AG09319 (cell line): ENCODE measurements around the gene FOXP1.

Source experiments
- DNase-seq: peaks from one replicate; pipeline ENCODE4 v3.0.0-alpha.2; 2010; ENCODE audit warnings: low read depth; ENCODE audit errors: extremely low read depth
- TF ChIP-seq, protein P1 (sequence below): IDR thresholded peaks from 2 replicates; pipeline ENCODE4 v1.5.1; 2011; ENCODE audit warnings: low read depth, mild to moderate bottlenecking, inconsistent platforms, low read length, moderate library complexity

Gene FOXP1

DNA sequence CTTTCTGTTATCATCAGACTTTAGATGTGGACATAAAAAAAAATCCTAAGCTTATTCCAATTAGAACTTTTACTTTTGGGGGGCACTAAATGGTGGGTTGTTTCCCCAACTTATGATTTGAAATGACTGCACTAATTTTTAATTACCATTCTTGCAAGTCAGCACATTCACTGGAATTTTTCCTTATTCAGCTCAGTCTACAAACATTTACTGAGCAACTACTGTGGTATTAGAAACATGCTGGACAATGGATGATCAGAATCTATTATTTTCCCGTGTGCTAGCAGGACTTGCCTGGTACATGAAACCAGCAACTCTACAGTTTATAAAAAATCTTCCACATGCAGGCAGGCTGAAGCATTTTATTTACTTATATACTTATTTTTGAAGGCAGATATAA is 273.6 kb downstream of the FOXP1 start:
- TF ChIP-seq, protein P1, sequence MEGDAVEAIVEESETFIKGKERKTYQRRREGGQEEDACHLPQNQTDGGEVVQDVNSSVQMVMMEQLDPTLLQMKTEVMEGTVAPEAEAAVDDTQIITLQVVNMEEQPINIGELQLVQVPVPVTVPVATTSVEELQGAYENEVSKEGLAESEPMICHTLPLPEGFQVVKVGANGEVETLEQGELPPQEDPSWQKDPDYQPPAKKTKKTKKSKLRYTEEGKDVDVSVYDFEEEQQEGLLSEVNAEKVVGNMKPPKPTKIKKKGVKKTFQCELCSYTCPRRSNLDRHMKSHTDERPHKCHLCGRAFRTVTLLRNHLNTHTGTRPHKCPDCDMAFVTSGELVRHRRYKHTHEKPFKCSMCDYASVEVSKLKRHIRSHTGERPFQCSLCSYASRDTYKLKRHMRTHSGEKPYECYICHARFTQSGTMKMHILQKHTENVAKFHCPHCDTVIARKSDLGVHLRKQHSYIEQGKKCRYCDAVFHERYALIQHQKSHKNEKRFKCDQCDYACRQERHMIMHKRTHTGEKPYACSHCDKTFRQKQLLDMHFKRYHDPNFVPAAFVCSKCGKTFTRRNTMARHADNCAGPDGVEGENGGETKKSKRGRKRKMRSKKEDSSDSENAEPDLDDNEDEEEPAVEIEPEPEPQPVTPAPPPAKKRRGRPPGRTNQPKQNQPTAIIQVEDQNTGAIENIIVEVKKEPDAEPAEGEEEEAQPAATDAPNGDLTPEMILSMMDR: no peak
- no peak for DNase-seq

DNA sequence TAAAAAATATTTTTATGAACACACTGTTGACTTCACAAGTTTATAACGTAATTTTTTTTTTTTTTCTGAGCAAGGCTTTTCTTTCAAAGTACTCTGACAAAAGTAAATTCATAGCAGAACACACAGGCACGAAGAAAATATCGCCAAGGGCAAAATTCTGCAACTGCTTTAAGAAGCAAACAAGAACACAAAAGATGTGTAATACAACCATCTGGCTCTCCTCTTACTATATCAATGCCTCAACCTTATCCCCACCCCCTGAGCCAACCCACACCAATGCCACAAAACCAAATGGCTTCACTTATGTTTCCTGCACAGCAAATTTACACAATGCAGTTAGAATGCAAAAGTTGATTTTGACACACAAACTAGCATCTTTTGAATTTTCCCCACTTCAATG is 274.2 kb downstream of the FOXP1 start:
- DNase-seq: no peak
- TF ChIP-seq, protein P1: no peak

DNA sequence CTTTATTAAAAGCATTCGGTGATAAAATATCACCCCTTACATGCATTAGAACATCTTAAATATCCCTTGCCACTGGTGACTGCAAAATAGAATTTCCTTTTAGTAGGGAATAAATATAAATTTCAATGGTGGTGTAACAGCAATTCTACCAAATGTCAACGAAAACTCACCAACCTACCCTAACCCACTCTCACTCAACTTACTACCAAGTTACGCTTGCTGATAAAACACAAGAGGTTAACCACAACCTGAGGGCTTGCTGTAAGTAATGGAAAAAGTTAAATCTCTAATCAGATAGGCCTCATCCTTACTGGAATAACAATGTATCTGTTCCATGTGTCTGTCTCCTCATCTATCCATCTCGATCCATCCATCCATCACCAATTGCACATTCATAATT is 274.7 kb downstream of the FOXP1 start:
- no peak for DNase-seq
- TF ChIP-seq, protein P1: no peak

DNA sequence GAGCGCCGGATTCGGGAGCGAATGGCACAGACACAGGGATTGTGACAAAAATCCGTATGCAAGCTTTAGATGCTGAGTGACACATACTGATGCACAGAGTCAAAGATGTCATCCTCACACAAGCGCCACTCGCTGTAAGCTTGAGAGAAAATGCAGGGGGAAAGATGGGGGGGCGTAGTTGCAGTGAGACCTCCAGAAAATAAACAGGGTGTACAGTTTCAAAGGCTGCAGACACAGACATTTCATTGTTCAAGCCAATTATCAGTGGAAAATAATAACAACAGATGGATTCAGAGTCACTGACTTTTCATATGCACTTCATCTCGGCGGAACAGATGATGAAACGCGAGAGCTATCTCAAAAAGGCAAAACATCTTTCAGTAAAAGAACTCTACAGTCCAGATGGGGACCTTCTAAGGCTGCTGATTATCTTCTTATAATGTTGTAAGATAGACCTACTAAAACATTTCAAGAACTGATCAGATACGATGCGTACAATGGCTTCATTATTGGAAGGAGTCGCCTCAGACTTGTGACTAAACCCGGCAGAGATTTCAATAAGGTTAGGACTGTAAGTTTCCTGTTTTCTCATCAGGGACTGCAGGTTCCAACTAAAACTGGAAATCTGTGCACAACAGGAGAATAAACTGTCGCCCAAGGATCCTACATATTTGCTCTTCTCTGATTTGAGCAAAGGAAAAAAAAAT is 275.4 kb downstream of the FOXP1 start:
- TF ChIP-seq, protein P1: no peak
- no peak for DNase-seq

DNA sequence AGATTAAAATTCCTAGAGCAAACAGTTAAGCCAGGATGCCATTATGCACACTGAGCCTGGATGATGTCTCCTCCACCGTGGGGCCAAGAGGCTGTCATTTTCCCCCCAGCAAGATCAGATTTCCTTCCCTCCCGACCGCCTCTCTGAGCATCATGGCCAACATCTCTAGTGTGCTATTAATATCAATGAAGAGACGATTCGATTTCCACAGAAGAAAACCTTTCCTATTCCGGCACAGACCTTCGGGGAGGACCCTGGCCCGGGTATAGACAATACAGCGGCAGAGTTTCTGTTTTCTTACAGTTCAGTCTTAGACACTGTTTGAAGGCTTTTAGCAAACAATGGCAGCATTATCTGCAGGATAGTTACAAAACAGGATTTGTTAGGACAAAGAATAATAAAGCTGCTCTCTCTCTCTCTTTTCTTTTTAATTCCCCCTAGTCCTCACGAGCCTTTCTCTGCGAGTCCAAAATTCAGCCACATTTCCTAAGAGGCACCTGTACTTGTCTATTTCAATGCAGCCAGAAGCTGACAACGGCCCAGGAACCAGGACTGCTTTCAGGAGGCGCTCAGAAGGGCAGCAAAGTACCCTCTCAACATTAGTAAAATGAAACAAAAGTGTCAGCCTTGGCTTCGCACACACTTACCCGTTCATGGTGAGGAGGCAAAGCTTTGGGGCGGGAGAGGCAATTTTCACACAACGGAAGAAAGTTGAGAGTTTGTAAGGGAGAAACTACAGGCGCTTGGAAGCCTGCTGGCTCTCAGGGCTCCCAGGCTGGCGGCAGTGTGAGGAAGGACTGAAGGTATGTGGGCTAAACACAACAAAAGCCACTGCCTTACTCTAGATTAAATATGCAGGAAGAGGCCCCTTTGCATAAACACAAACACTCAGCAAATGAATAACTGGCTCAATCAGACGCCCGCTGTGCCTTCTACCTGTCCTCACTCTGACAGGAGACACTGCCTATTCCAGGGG is 278.0 kb downstream of the FOXP1 start:
- DNase-seq: no peak
- TF ChIP-seq, protein P1: no peak

DNA sequence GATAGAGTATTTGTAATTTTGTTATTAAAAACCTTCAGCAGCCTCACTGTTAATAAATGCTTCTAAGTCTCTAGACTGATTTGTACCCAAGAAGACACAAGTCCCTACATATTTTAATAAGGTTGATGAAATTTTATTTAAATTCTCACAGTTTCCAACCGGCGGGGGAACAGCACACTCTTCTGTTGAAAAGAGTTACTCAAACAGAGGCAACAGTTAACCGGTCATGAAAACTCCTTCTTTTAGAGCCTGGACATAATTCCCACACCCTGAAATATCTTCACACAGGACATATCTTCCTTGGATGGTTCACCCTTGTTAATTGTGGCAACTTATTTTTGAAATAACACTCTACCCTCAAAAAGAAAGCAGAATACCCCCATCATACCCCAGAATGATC is 278.8 kb downstream of the FOXP1 start:
- DNase-seq: no peak
- TF ChIP-seq, protein P1: peak; percentile 35

DNA sequence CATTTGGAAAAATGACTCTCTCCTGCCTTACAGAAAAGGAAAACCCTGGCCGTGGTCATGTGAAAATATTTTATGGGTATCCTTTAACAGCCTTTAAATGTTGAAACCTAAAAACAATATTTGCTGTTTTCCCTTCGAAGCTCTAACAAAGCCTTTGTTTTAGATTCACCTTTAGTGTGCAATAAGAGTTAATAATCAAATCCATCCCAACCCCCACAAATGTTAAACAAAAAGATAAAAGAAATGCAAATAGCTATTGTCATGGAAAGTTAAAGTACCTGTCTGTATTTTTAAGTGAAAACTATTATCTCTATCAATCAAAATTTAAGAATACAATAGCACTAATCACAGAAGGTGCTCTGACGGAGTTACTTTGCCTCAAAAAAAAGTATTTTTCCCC is 279.3 kb downstream of the FOXP1 start:
- TF ChIP-seq, protein P1: no peak
- no peak for DNase-seq
